Kidney (tissue), 14 donors: ENCODE data around the gene VAPA. TPM values are rescaled to one million over a fixed set of nuclear protein-coding genes. Genes with fewer than 3 reads are reported as not detected.
"Not testable (repeated sequence)": the region's sequence is repeated elsewhere in the genome, so short reads cannot be mapped to it uniquely, and the experiment has no call there.

ENCODE experiments used
- DNase-seq, 5 donors: peaks; one replicate each; pipeline ENCODE4 v3.0.0-alpha.2; 2013 to 2020
- FAIRE-seq: peaks from 2 replicates; lab custom pipeline; 2012; peaks lifted over from hg19 to GRCh38; lab: Jason Lieb, UNC
- H3K27ac ChIP-seq, 2 donors: one replicate each; pipeline ENCODE4 v1.7.0; 2013; ENCODE audit warnings: low read depth in 2 of 2, low read length in 2 of 2, inconsistent platforms in 1 of 2
- H3K27me3 ChIP-seq: one replicate; pipeline ENCODE4 v1.7.1; 2013; ENCODE audit warnings: low read length, inconsistent platforms; ENCODE audit not compliant: control insufficient read depth, insufficient read depth
- H3K36me3 ChIP-seq, 3 donors: one replicate each; pipeline versions ENCODE4 v1.7.0 to v1.7.1; 2013; ENCODE audit warnings: low read length in 3 of 3, control low read depth in 1 of 3, inconsistent platforms in 1 of 3; ENCODE audit not compliant: insufficient read depth in 3 of 3, control insufficient read depth in 2 of 3
- H3K4me1 ChIP-seq, 3 donors: one replicate each; pipeline versions ENCODE4 v1.7.0 to v1.7.1; 2013; ENCODE audit warnings: low read length in 3 of 3, inconsistent platforms in 1 of 3, low read depth in 1 of 3; ENCODE audit not compliant: control insufficient read depth in 2 of 3, insufficient read depth in 2 of 3
- H3K4me3 ChIP-seq, 3 donors: one replicate each; pipeline versions ENCODE4 v1.7.0 to v1.8.1; 2013; ENCODE audit warnings: low read length in 3 of 3, control low read depth in 1 of 3, inconsistent platforms in 1 of 3
- H3K9ac ChIP-seq, 3 donors: one replicate each; pipeline versions ENCODE4 v1.7.0 to v1.7.1; 2013; ENCODE audit warnings: low read length in 3 of 3, control low read depth in 1 of 3, inconsistent platforms in 1 of 3
- H3K9me3 ChIP-seq, 3 donors: one replicate each; pipeline versions ENCODE4 v1.7.0 to v1.7.1; 2013; ENCODE audit warnings: low read length in 3 of 3, control low read depth in 1 of 3, inconsistent platforms in 1 of 3; ENCODE audit not compliant: control insufficient read depth in 2 of 3, insufficient read depth in 1 of 3
- CTCF ChIP-seq: IDR thresholded peaks from 3 replicates; pipeline ENCODE4 v1.5.1; 2012; ENCODE audit warnings: mild to moderate bottlenecking, moderate library complexity, borderline replicate concordance; ENCODE audit not compliant: insufficient read depth; ENCODE audit errors: extremely low read depth
- intact Hi-C: fragments of 100-400 bp; cut with DNase I; formaldehyde crosslinking; loops from one replicate; pipeline ENCODE4 v1.11.1; 2022
- polyA plus RNA-seq: library from polyadenylated mRNA; stranded (reverse); fragments of 350-450 nt; fragmentation: Illumina TruSeq; extraction: RNeasy Lipid Tissue Mini Kit (QIAGEN cat#74804); gene quantifications from one replicate; pipeline ENCODE4 v1.2.3, GENCODE V29; 2014; ENCODE audit warnings: low read depth, low replicate concordance; ENCODE audit not compliant: insufficient read depth
- total RNA-seq: library from RNA; stranded (reverse); fragmentation: NEBNext Ultra II Directional; extraction: Animal tissue kit (Norgen Biotek cat#: 25700); gene quantifications from one replicate; pipeline ENCODE4 v1.2.1, GENCODE V29; 2021
- donor health status: control.
- donor health status: control.
- donor health status: control.
- donor health status: control.
- donor health status: control.
- donor health status: DM: yes; HTN: yes; CAD: no.
- donor health status: Normal renal cell carcinoma (clear cell type).

VAPA gene
- total and polyA plus RNA-seq, 2 donors from 2014 or later: 171 to 185 TPM

- no peak overlapping the region for H3K4me3 ChIP-seq
- TF ChIP-seq CTCF: no peak
- no peaks in the 10 kb centered on the region for H3K27me3 ChIP-seq
- peaks cover 0 to 4% (median 0%) of the 10 kb centered on the region in 3 donors for H3K4me1 ChIP-seq
- FAIRE-seq (no peak), DNase-seq (no peak)
- intact Hi-C loops: no loop called here
- no peaks in the 10 kb centered on the region for H3K9me3 ChIP-seq
- no peak overlapping the region for H3K27ac ChIP-seq
- H3K9ac ChIP-seq: no peak overlapping the region
- no peaks in the 10 kb centered on the region for H3K36me3 ChIP-seq
Measured at GRCh38 chr18:9910661-9911060, 3.2 kb upstream of the VAPA start.

DNA sequence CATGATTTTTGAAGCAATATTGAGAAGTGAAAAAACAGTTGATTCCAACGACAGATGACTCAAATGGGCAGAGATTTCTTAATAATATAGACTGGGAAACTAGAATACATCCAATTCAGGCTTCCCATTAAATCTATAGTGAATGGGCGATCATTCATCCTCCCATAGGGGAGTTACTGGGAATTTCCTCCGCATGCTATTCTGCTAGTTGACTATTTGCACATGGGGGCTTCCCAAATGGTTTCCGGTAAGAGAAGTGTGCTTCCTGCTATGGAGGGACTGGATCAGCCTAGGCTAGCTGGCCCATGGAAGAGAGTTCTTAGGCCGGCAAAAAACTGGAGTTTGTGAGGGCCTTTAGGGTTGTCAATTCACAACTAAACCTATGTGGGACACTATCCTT is 2.6 kb upstream of the VAPA start:
- intact Hi-C loops: no loop called here
- no peak for TF ChIP-seq CTCF

GRCh38 chr18:9912285-9912684 is 1.5 kb upstream of the VAPA start:
- FAIRE-seq, intact Hi-C loops, H3K9me3 ChIP-seq, H3K36me3 ChIP-seq, H3K27ac ChIP-seq, H3K27me3 ChIP-seq, H3K4me3 ChIP-seq, H3K9ac ChIP-seq, DNase-seq: not testable (repeated sequence)
- H3K4me1 ChIP-seq: peaks cover 4 to 12% (median 6%) of the 10 kb centered on the region in 3 donors

More for the DNA sequence above, 2.6 kb upstream of the VAPA start:
- H3K4me1 ChIP-seq: peaks cover 1 to 8% (median 2%) of the 10 kb centered on the region in 3 donors
- H3K27me3 ChIP-seq: no peaks in the 10 kb centered on the region
- no peak overlapping the region for H3K9ac ChIP-seq
- no peaks in the 10 kb centered on the region for H3K9me3 ChIP-seq
- FAIRE-seq (no peak), DNase-seq (no peak)
- H3K4me3 ChIP-seq: no peak overlapping the region
- no peak overlapping the region for H3K27ac ChIP-seq
- no peaks in the 10 kb centered on the region for H3K36me3 ChIP-seq

DNA sequence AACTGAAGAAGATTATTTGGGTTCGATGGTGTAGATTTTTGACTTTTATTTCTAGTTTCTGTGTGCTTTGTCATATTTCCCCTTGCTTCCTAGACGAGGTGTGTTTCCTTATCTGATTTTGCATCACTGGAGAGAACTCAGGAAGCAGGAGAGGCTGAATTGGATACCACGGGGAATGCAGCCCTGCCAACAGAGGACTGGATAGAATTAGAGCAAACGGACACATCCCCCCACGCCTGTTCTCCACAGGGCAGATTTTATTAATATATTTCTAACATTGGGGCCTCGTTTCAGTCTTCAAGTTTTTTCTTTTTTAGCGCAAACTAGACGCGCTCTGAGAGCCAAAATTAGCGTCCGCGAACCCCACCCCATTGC is 678 bp upstream of the VAPA start:
- H3K4me1 ChIP-seq: peaks cover 7 to 13% (median 8%) of the 10 kb centered on the region in 3 donors
- DNase-seq (no peak), FAIRE-seq (no peak)
- peak overlapping the region in 1 of 2 donors; percentile 94 for H3K27ac ChIP-seq
- TF ChIP-seq CTCF: no peak
- no peaks in the 10 kb centered on the region for H3K27me3 ChIP-seq
- no peaks in the 10 kb centered on the region for H3K9me3 ChIP-seq
- intact Hi-C loops: no loop called here
- H3K4me3 ChIP-seq: peak overlapping the region; percentile 79 to 96 (median 95)
- peak overlapping the region; percentile 41 to 87 (median 62) for H3K9ac ChIP-seq
- H3K36me3 ChIP-seq: no peaks in the 10 kb centered on the region
